ENCODE data around the gene UGT8.

The UGT8 gene

GRCh38 chr4:114690571-114690970, 92.0 kb downstream of the UGT8 start:
- no peak for DNase-seq

- DNase-seq = no peak
Observed at GRCh38 chr4:114691865-114692264, 93.3 kb downstream of the UGT8 start.

GRCh38 chr4:114692958-114693357, 94.4 kb downstream of the UGT8 start:
- DNase-seq = no peak

GRCh38 chr4:114694770-114695169, 96.2 kb downstream of the UGT8 start:
- no peak for DNase-seq

GRCh38 chr4:114698231-114698630, 99.6 kb downstream of the UGT8 start:
- DNase-seq = no peak

GRCh38 chr4:114701491-114701890, 102.9 kb downstream of the UGT8 start:
- no peak for DNase-seq

- no peak for DNase-seq
Observed at GRCh38 chr4:114717432-114717831, 118.8 kb downstream of the UGT8 start.

GRCh38 chr4:114725066-114725465, 126.5 kb downstream of the UGT8 start:
- DNase-seq = no peak

- DNase-seq = no peak
Observed at GRCh38 chr4:114727461-114727860, 128.9 kb downstream of the UGT8 start.
